Fibroblast of skin of abdomen (primary cell): ENCODE results near the gene SELENON.
A peak's percentile ranks its signal among the peaks of the same experiment; 100 is the strongest.
"Not testable (repeated sequence)": the region's sequence is repeated elsewhere in the genome, so short reads cannot be mapped to it uniquely, and the experiment has no call there.

Source experiments
- DNase-seq: peaks from one replicate; pipeline ENCODE4 v3.0.0-alpha.2; 2013

The SELENON gene

GRCh38 chr1:25831569-25832196 is 31.7 kb downstream of the SELENON start:
- no peak for DNase-seq

GRCh38 chr1:25832336-25833037 is 32.5 kb downstream of the SELENON start:
- no peak for DNase-seq

GRCh38 chr1:25833158-25833557 is 33.2 kb downstream of the SELENON start:
- DNase-seq, result no peak

GRCh38 chr1:25834894-25835293 is 34.9 kb downstream of the SELENON start:
- no peak for DNase-seq

GRCh38 chr1:25836695-25837094 is 36.7 kb downstream of the SELENON start:
- DNase-seq, result no peak

- DNase-seq, result no peak
These were observed 37.4 kb downstream of the SELENON start for GRCh38 chr1:25837262-25837875.

- not testable (repeated sequence) for DNase-seq
These were observed 39.8 kb downstream of the SELENON start for GRCh38 chr1:25839808-25840207.

GRCh38 chr1:25843483-25843882 is 43.5 kb downstream of the SELENON start:
- DNase-seq, result no peak

- no peak for DNase-seq
These were observed 44.7 kb downstream of the SELENON start for GRCh38 chr1:25844536-25845337.

GRCh38 chr1:25845664-25846063 is 45.7 kb downstream of the SELENON start:
- no peak for DNase-seq

- no peak for DNase-seq
These were observed 47.9 kb downstream of the SELENON start for GRCh38 chr1:25847929-25848328.

GRCh38 chr1:25848531-25848930 is 48.5 kb downstream of the SELENON start:
- DNase-seq, result peak; percentile 13

GRCh38 chr1:25854554-25854953 is 54.6 kb downstream of the SELENON start:
- no peak for DNase-seq

GRCh38 chr1:25856856-25857255 is 56.9 kb downstream of the SELENON start:
- no peak for DNase-seq

GRCh38 chr1:25858494-25858893 is 58.5 kb downstream of the SELENON start:
- no peak for DNase-seq

- peak; percentile 89 for DNase-seq
These were observed 59.2 kb downstream of the SELENON start, which contains the start of gene AUNIP for GRCh38 chr1:25858906-25859789. TSS of gene AUNIP (minus strand) at chr1:25859457. CDS start at chr1:25859357, 100 bp downstream.

GRCh38 chr1:25861316-25862286 is 61.6 kb downstream of the SELENON start:
- no peak for DNase-seq

- no peak for DNase-seq
These were observed 62.9 kb downstream of the SELENON start for GRCh38 chr1:25862785-25863485.

- DNase-seq, result no peak
These were observed 63.7 kb downstream of the SELENON start for GRCh38 chr1:25863486-25864262.
